ENCODE results near the gene AP2A1. TPM values are rescaled to one million over a fixed set of nuclear protein-coding genes. Genes with fewer than 3 reads are reported as not detected.

The AP2A1 gene
- total RNA-seq: 39.2 and 39.5 TPM in 2 replicates

GRCh38 chr19:49766930-49767299 lies at the start of gene AP2A1:
Gene AP2A1 (plus strand): TSS chr19:49767001. CDS start chr19:49767134, 133 bp downstream.

GRCh38 chr19:49763230-49763629 lies 3.6 kb upstream of the AP2A1 start, which contains the start of gene TSKS:
Gene TSKS (minus strand): TSS chr19:49763306. CDS start chr19:49763247, 59 bp downstream.

GRCh38 chr19:49812997-49813861 lies 46.4 kb downstream of the AP2A1 start, which contains the start of gene FUZ:
Gene FUZ (minus strand): TSS chr19:49813292. CDS start chr19:49813106, 186 bp downstream.

GRCh38 chr19:49817964-49818648 lies 51.3 kb downstream of the AP2A1 start, which contains the start of gene MED25:
Gene MED25 (plus strand): TSS chr19:49818289. CDS start chr19:49818342, 53 bp downstream.

DNA sequence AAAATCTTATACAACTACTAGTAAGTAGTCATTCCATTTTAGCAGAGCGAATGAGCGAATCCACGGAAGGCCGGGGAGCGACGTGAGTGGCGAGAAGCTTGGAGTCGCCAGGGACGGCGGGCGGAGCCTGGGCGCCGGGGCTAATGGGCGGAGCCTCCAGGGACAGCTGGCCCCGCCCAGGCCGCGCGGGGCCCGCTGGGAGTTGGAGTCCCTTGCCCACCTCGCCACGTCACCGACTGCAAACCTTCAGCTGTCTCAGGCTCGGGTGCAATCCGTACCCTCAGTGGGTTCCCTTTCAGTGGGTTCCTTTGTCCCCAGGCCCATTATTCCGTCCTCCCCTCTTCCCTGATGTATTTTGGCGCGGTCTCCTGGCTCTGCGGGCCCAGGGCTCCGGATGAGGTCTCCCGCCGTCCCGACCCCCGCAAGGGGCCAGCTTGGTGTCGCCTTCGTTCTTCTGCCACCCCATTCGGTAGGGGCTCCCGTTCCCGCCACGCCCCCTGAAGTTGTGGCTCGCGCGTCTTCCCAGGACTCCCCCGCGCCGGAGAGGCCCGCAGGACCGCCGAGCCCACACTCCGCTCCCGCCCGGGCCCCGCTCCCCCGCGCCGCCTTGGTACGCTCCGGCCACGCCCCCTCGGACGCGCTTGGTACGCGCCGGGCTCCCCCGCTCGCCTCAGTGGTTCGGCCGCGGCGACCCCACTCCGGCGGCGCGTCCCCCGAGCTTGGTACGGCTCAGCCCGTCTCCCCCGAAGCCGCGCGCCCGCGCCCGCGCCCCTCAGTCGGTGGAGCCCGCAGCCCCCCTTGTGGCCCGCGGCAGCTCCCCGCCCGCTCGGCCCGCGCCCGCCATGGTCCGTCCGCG lies 83.9 kb downstream of the AP2A1 start, which contains the start of gene PTOV1:
Gene PTOV1 (plus strand): TSS at position 673 of the 856 bp plus-strand sequence.

Other genes with a start within 250 kb of the AP2A1 start
- 1.7 and 1.9 TPM in 2 replicates for gene RCN3, start 239.0 kb upstream of the AP2A1 start, total RNA-seq
- 63.5 and 88.0 TPM in 2 replicates for gene NOSIP, start 186.4 kb upstream of the AP2A1 start, total RNA-seq
- gene PRRG2, start 185.7 kb upstream of the AP2A1 start, total RNA-seq: 6.0 and 7.2 TPM in 2 replicates
- gene PRR12, start 175.8 kb upstream of the AP2A1 start, total RNA-seq: 0.96 and 2.1 TPM in 2 replicates
- gene RRAS, start 126.9 kb upstream of the AP2A1 start, total RNA-seq: 22.8 and 34.9 TPM in 2 replicates
- 14.2 and 16.4 TPM in 2 replicates for gene SCAF1, start 124.8 kb upstream of the AP2A1 start, total RNA-seq
- 98.1 and 111 TPM in 2 replicates for gene IRF3, start 101.1 kb upstream of the AP2A1 start, total RNA-seq
- 2.4 and 3.8 TPM in 2 replicates for gene BCL2L12, start 101.1 kb upstream of the AP2A1 start, total RNA-seq
- 264 and 577 TPM in 2 replicates for gene PRMT1, start 89.7 kb upstream of the AP2A1 start, total RNA-seq
- 0.64 and 0.72 TPM in 2 replicates for gene ADM5, start 77.4 kb upstream of the AP2A1 start, total RNA-seq
- gene CPT1C, start 75.9 kb upstream of the AP2A1 start, total RNA-seq: 1.4 and 1.9 TPM in 2 replicates
- gene TSKS, start 3.7 kb upstream of the AP2A1 start, total RNA-seq: not detected in 2 replicates
- 8.5 and 22.9 TPM in 2 replicates for gene FUZ, start 46.3 kb downstream of the AP2A1 start, total RNA-seq
- 14.0 and 15.6 TPM in 2 replicates for gene MED25, start 51.3 kb downstream of the AP2A1 start, total RNA-seq
- 24.7 and 38.1 TPM in 2 replicates for gene PTOV1, start 84.2 kb downstream of the AP2A1 start, total RNA-seq
- gene PNKP, start 100.6 kb downstream of the AP2A1 start, total RNA-seq: 31.5 and 34.7 TPM in 2 replicates
- 2.8 and 5.3 TPM in 2 replicates for gene AKT1S1, start 110.4 kb downstream of the AP2A1 start, total RNA-seq
- gene TBC1D17, start 110.7 kb downstream of the AP2A1 start, total RNA-seq: 3.4 and 3.9 TPM in 2 replicates
- 0.21 and 4.8 TPM in 2 replicates for gene IL4I1, start 129.9 kb downstream of the AP2A1 start, total RNA-seq
- gene ATF5, start 162.2 kb downstream of the AP2A1 start, total RNA-seq: 1.3 and 3.4 TPM in 2 replicates
- gene NUP62, start 162.5 kb downstream of the AP2A1 start, total RNA-seq: 19.8 and 20.2 TPM in 2 replicates
- not detected in 2 replicates for gene SIGLEC11, start 194.2 kb downstream of the AP2A1 start, total RNA-seq

Measured in tracheal epithelial cell (primary cell).